Measurements from ENCODE around the gene CCNL2.
A peak's percentile ranks its signal among the peaks of the same experiment; 100 is the strongest.
"Not testable (repeated sequence)": the region's sequence is repeated elsewhere in the genome, so short reads cannot be mapped to it uniquely, and the experiment has no call there.

Gene CCNL2

GRCh38 chr1:1432274-1432950 is 33.3 kb upstream of the CCNL2 start:
- DNase-seq = no peak

GRCh38 chr1:1431845-1432273 is 32.7 kb upstream of the CCNL2 start:
- DNase-seq = no peak

- no peak for DNase-seq
These were observed 32.1 kb upstream of the CCNL2 start for GRCh38 chr1:1430992-1431844.

- no peak for DNase-seq
These were observed 31.2 kb upstream of the CCNL2 start for GRCh38 chr1:1430114-1430982.

GRCh38 chr1:1429671-1430073 is 30.5 kb upstream of the CCNL2 start:
- no peak for DNase-seq

GRCh38 chr1:1428967-1429366 is 29.8 kb upstream of the CCNL2 start:
- not testable (repeated sequence) for DNase-seq

- no peak for DNase-seq
These were observed 29.0 kb upstream of the CCNL2 start for GRCh38 chr1:1428174-1428573.

GRCh38 chr1:1427820-1428148 is 28.6 kb upstream of the CCNL2 start:
- peak; percentile 53 for DNase-seq

GRCh38 chr1:1427106-1427819 is 28.1 kb upstream of the CCNL2 start:
- DNase-seq = peak; percentile 51

GRCh38 chr1:1426496-1427105 is 27.5 kb upstream of the CCNL2 start:
- no peak for DNase-seq

GRCh38 chr1:1425753-1426495 is 26.8 kb upstream of the CCNL2 start:
- no peak for DNase-seq

GRCh38 chr1:1425426-1425752 is 26.3 kb upstream of the CCNL2 start:
- DNase-seq = no peak

GRCh38 chr1:1424707-1425106 is 25.6 kb upstream of the CCNL2 start:
- no peak for DNase-seq

GRCh38 chr1:1423245-1423597 is 24.1 kb upstream of the CCNL2 start:
- no peak for DNase-seq

- DNase-seq = no peak
These were observed 23.5 kb upstream of the CCNL2 start for GRCh38 chr1:1422465-1423244.

GRCh38 chr1:1421907-1422464 is 22.9 kb upstream of the CCNL2 start:
- DNase-seq = no peak

- peak; percentile 90 for DNase-seq
These were observed 22.2 kb upstream of the CCNL2 start, which contains the start of gene ANKRD65 for GRCh38 chr1:1421147-1421906. ANKRD65 (minus strand) TSS chr1:1421276; CDS start chr1:1421005, 271 bp downstream.

GRCh38 chr1:1420654-1421141 is 21.6 kb upstream of the CCNL2 start:
- DNase-seq = peak; percentile 54

Data from NCI-H69 (cell line).